Measurements from ENCODE around the gene SH2D2A.

DNA sequence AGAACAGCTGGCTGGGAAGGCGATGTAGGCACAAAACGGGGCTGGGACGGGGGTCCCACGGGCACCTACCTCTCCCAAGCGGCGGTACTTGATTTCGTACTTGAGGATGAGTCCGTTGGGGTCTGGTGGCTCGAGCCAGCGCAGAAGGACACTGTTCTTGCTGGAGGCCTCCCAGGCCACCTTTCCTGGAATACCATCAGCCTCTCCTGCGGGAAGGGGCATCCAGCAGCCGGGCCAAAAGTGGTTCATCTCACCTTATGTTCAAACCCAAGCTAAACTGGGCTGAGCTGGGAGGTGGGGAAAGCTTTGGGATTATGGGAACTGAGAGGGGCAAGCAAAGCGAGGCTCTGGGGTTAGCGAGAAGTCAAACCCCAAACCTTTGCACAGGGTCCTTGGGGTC lies 28.0 kb upstream of the SH2D2A start:
- TF ChIP-seq POLR2A (IDR thresholded peaks at IDR 0.05; ENCODE audit: low read depth, low read length): no peak
- no peak for TF ChIP-seq POLR2AphosphoS5 (IDR thresholded peaks at IDR 0.05; ENCODE audit: low read depth, low read length)
- no peak for TF ChIP-seq SPI1 (IDR thresholded peaks at IDR 0.05; ENCODE audit: low read depth, low read length)
- no peak for TF ChIP-seq TAF1 (IDR thresholded peaks at IDR 0.05; ENCODE audit: low read depth, low read length)
